Cerebellar cortex (tissue), 1 donor: ENCODE measurements around the gene FLACC1.
"Not testable (repeated sequence)": the region's sequence is repeated elsewhere in the genome, so short reads cannot be mapped to it uniquely, and the experiment has no call there.

Experiments used
- DNase-seq: peaks from one replicate; pipeline ENCODE4 v3.0.0-alpha.2; 2015; ENCODE audit warnings: low spot score

FLACC1 gene

DNA sequence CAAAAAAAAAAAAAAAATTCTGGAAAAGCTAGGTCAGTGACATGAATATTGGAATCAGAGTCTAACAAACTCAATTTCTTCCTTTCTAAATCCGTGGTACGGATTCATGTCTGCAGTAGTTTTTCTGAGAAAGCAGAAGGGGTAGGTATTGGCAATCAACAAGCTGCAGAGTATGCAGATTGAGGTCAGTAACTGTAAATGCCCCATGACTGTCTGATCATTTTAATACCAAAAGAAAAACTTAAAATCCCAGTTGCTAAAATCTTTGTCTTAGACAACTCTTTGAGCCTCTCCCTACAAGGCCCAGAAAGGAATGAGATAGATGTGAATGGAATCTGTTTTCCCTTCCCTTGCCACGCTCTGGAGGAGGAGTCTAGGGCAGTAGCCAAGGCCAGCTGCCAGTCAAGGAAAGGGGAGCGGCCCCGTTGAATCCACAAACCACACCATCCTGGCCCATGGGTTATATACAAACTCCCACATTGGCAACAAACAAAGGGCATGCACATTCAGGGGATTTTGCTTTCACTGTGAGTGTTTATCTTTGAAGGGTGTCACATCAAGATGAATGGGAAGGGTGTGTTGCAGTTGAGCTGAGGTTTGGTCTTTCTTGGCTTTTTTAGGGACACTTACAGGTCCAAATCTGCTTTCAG lies 102.9 kb downstream of the FLACC1 start:
- no peak for DNase-seq

- no peak for DNase-seq
Measured at GRCh38 chr2:201250741-201251140, 106.4 kb downstream of the FLACC1 start.

DNA sequence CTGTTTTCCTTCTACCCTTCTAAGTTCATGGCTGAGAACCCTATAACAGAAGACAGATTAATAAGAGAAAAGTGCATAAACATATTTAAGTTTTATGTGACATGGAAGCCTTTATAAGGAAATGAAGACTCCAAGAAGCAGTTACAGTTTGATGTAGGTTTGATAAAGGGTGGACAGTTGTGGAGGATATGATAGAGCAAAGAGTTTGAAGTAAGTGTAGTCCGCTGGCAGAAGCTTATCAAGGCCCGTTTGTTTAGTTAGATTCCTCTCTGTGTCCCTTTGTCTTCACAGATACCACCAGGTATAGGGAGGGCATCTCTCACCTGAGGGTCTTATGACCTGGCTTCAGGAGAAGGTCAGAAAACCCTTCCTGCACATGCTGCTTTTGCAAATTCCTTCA lies 107.3 kb downstream of the FLACC1 start:
- no peak for DNase-seq

DNA sequence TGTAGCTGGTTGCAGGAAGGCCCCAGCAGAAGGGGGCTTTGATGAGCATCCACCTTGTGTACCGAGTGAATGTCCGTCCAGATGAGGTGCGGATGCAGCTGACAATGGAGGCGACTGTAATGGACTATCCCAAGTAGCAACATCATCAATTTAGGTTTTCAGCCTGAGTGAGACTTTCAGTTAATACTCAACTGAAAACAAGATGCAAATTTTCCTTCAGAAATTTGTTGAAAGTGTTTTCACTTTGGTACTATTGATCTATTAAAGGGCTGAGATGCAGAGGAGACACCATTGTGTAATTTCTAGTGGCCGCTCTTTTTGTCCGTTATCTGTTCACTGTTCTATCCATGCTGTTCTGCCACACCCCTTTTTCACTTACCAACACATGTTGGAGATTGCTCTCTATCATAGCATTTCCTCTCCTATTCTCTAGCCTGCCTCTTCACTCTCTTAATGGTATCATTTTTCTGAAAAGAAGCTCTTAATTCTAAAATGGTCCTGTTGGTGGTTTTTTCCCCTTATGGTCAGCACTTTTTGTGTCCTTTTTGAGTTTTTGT lies 108.8 kb downstream of the FLACC1 start:
- DNase-seq = no peak

DNA sequence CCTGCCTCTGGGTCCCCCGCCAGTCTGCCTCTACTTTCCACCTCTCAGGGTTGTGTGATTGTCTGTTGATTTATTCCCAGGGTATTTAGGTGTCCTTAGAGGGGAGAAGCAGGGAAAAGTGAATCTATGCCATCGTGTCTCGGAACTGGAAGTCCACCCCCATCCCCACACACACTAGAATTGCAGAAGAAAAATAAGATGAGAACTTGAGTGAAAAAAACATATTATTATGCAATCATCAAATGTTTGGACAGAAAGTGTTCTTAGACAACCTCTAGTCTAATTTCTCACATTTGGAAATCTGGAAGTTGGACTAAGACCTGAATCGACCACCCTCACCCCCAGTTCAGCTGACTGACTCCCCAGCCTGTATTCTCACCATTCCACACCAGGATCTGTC lies 110.9 kb downstream of the FLACC1 start:
- no peak for DNase-seq

- DNase-seq = no peak
Measured at GRCh38 chr2:201244829-201245228, 112.3 kb downstream of the FLACC1 start.

GRCh38 chr2:201242571-201243277 lies 114.4 kb downstream of the FLACC1 start:
- no peak for DNase-seq

GRCh38 chr2:201239167-201239935 lies 117.8 kb downstream of the FLACC1 start:
- DNase-seq = not testable (repeated sequence)
